CD14-positive monocyte (primary cell): Measurements from ENCODE around the gene PPP1R3G. TPM values are rescaled to one million over a fixed set of nuclear protein-coding genes. Genes with fewer than 3 reads are reported as not detected.

ENCODE experiments used
- DNase-seq, 3 donors: peaks; one replicate each; pipeline ENCODE4 v3.0.0-alpha.2; 2011 to 2022
- H2AFZ ChIP-seq: 2 replicates; pipeline ENCODE4 v1.6.0; 2012; ENCODE audit warnings: mild to moderate bottlenecking, low read depth, low read length, inconsistent platforms; ENCODE audit not compliant: insufficient read depth, poor library complexity, severe bottlenecking
- H3K27ac ChIP-seq, 2 donors: 1 replicate in 1 of 2; 2 replicates in 1 of 2; pipeline ENCODE4 v1.5.1; 2012 to 2013; ENCODE audit warnings: low read length in 2 of 2, control low read depth in 1 of 2, inconsistent platforms in 1 of 2, low read depth in 1 of 2, mild to moderate bottlenecking in 1 of 2
- H3K27me3 ChIP-seq, 2 donors: one replicate each; pipeline versions ENCODE4 v1.6.0 to v1.6.1; 2011 to 2013; ENCODE audit warnings: low read length in 2 of 2; ENCODE audit not compliant: control insufficient read depth in 2 of 2, insufficient read depth in 2 of 2
- H3K36me3 ChIP-seq, 2 donors: replicated peaks in 1 of 2; 1 replicate in 1 of 2; 2 replicates in 1 of 2; pipeline versions ENCODE4 v1.5.1 to v1.6.1; 2012 to 2013; ENCODE audit warnings: low read length in 2 of 2, control low read depth in 1 of 2, inconsistent platforms in 1 of 2, mild to moderate bottlenecking in 1 of 2; ENCODE audit not compliant: insufficient read depth in 2 of 2, control insufficient read depth in 1 of 2
- H3K4me1 ChIP-seq, 2 donors: 1 replicate in 1 of 2; 2 replicates in 1 of 2; pipeline versions ENCODE4 v1.5.1 to v1.6.1; 2012 to 2013; ENCODE audit warnings: low read length in 2 of 2, control low read depth in 1 of 2, inconsistent platforms in 1 of 2, mild to moderate bottlenecking in 1 of 2, moderate library complexity in 1 of 2; ENCODE audit not compliant: insufficient read depth in 2 of 2, control insufficient read depth in 1 of 2
- H3K4me2 ChIP-seq: replicated peaks from 2 replicates; pipeline ENCODE3; 2012; ENCODE audit warnings: low read length, moderate library complexity, mild to moderate bottlenecking; ENCODE audit not compliant: poor library complexity, severe bottlenecking; ENCODE audit errors: extremely low read depth
- H3K4me3 ChIP-seq, 3 experiments: fragments of 200-600 bp in 1 of 3; sonication (generic) in 1 of 3; replicated peaks in 1 of 3; 1 replicate in 2 of 3; 2 replicates in 1 of 3; pipeline ENCODE4 v1.5.1; 2011 to 2013; ENCODE audit warnings: low read length in 3 of 3, mild to moderate bottlenecking in 3 of 3, control low read depth in 2 of 3, low read depth in 2 of 3, inconsistent platforms in 1 of 3, moderate library complexity in 1 of 3
- H3K79me2 ChIP-seq: 2 replicates; pipeline ENCODE4 v1.6.0; 2012; ENCODE audit warnings: mild to moderate bottlenecking, control low read depth, inconsistent platforms, low read length, moderate library complexity; ENCODE audit not compliant: insufficient read depth
- H3K9ac ChIP-seq: 2 replicates; pipeline ENCODE4 v1.6.0; 2017; ENCODE audit warnings: low read length, mild to moderate bottlenecking; ENCODE audit not compliant: insufficient read depth, poor library complexity, severe bottlenecking
- H3K9me3 ChIP-seq, 2 donors: replicated peaks in 1 of 2; 1 replicate in 1 of 2; 2 replicates in 1 of 2; pipeline versions ENCODE4 v1.5.1 to v1.6.1; 2012 to 2013; ENCODE audit warnings: low read length in 2 of 2, control low read depth in 1 of 2; ENCODE audit not compliant: control insufficient read depth in 1 of 2, insufficient read depth in 1 of 2
- H4K20me1 ChIP-seq: 2 replicates; pipeline ENCODE4 v1.6.0; 2012; ENCODE audit warnings: mild to moderate bottlenecking, low read length, control low read depth, moderate library complexity; ENCODE audit not compliant: insufficient read depth
- H3K27ac Mint-ChIP-seq, 7 donors: one replicate each; pipeline ENCODE4 v1.8.0; 2020; ENCODE audit warnings: mild to moderate bottlenecking in 7 of 7, mixed read lengths in 7 of 7, moderate library complexity in 6 of 7, inconsistent platforms in 2 of 7
- H3K27me3 Mint-ChIP-seq, 3 donors: one replicate each; pipeline ENCODE4 v1.8.0; 2021 to 2022; ENCODE audit warnings: low read depth in 3 of 3, mild to moderate bottlenecking in 3 of 3, mixed read lengths in 3 of 3, moderate library complexity in 3 of 3, inconsistent platforms in 1 of 3
- H3K36me3 Mint-ChIP-seq, 2 donors: one replicate each; pipeline ENCODE4 v1.8.0; 2020; ENCODE audit warnings: mixed read lengths in 2 of 2, inconsistent platforms in 1 of 2, mild to moderate bottlenecking in 1 of 2
- H3K4me1 Mint-ChIP-seq: one replicate; pipeline ENCODE4 v1.8.0; 2020; ENCODE audit warnings: mild to moderate bottlenecking, mixed read lengths
- H3K4me3 Mint-ChIP-seq, 2 donors: one replicate each; pipeline ENCODE4 v1.8.0; 2020; ENCODE audit warnings: mild to moderate bottlenecking in 2 of 2, mixed read lengths in 2 of 2, moderate library complexity in 1 of 2
- H3K9me3 Mint-ChIP-seq, 7 donors: one replicate each; pipeline ENCODE4 v1.8.0; 2020 to 2022; ENCODE audit warnings: mixed read lengths in 7 of 7, mild to moderate bottlenecking in 6 of 7, moderate library complexity in 6 of 7, inconsistent platforms in 2 of 7
- CTCF ChIP-seq: fragments of 200-600 bp; IDR thresholded peaks from one replicate; pipeline ENCODE4 v1.8.0; 2022; ENCODE audit warnings: antibody characterized with exemption, mild to moderate bottlenecking
- WGBS: methylation state at CpG from one replicate; pipeline ENCODE4 v1.1.5; 2013; ENCODE audit warnings: missing lambda C conversion rate; ENCODE audit not compliant: insufficient coverage; 5-methylcytosine and 5-hydroxymethylcytosine counted together
- intact Hi-C, 2 donors: fragments of 100-400 bp; cut with micrococcal nuclease; formaldehyde crosslinking; loops; one replicate each; pipeline versions ENCODE4 v1.15.0 to v1.15.1; 2023
- polyA plus RNA-seq, 3 donors: library from polyadenylated mRNA; depleted of rRNA in 1 of 3; unstranded in 2 of 3; stranded (reverse) in 1 of 3; fragments of 300-500 nt in 2 of 3; fragments of >200 nt in 1 of 3; fragmentation: Illumina TruSeq in 2 of 3; gene quantifications; 1 replicate in 2 of 3; 2 replicates in 1 of 3; pipeline ENCODE4 v1.2.3, GENCODE V29; 2012 to 2021

The PPP1R3G gene
- polyA plus RNA-seq, 3 donors, result 0.13 to 0.15 (median 0.13) TPM

DNA sequence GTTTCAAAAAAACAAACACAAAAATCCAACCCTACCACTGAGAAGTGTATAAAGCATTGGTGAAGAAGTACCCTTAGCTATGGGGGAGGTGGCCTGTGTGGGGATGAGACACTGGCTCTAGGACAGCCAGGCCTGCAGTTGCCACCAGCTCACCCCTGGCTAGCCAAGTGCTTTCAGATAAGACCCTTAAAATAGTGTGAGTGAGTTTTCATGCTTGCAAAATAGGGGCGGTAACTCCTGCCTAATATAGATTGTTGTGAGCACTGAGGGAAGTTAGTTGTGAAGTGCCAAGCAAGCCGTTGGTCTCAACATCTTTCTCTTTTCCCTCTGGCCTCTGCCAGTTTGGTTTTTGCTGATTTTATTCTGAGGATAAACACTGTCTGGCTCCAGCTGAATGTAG, 11.3 kb downstream of the PPP1R3G start:
- Histone ChIP-seq H3K36me3 (no peaks in the 10 kb centered on the region), H2AFZ (peak overlapping the region; percentile 46), H3K4me2 (no peak overlapping the region), H3K4me3 (no peak overlapping the region), H3K27ac (no peak overlapping the region), H3K9ac (no peak overlapping the region), H3K27me3 (no peaks in the 10 kb centered on the region), H4K20me1 (no peaks in the 10 kb centered on the region), H3K79me2 (no peaks in the 10 kb centered on the region), H3K4me1 (peaks cover 16 to 17% of the 10 kb centered on the region in 2 donors), H3K9me3 (no peaks in the 10 kb centered on the region)
- Mint-ChIP-seq H3K9me3 (peaks cover 0 to 3% (median 0%) of the 10 kb centered on the region in 7 donors), H3K4me1 (peaks cover 30% of the 10 kb centered on the region), H3K4me3 (peak overlapping the region in 1 of 2 donors; percentile 53), H3K27me3 (peaks cover 1 to 8% (median 4%) of the 10 kb centered on the region in 3 donors), H3K36me3 (no peaks in the 10 kb centered on the region), H3K27ac (peak overlapping the region in 2 of 7 donors; percentile 26 to 42)
- no CpG with 5 or more reads among the region's 2 CpGs for WGBS
- intact Hi-C loops, result no loop called here
- no peak for DNase-seq
- TF ChIP-seq CTCF, result no peak

GRCh38 chr6:5098501-5099270, 13.5 kb downstream of the PPP1R3G start:
- H3K4me1 Mint-ChIP-seq, result peaks cover 45% of the 10 kb centered on the region
- TF ChIP-seq CTCF, result no peak
- no peak overlapping the region for H2AFZ ChIP-seq
- H3K79me2 ChIP-seq, result no peaks in the 10 kb centered on the region
- no peak overlapping the region for H3K9ac ChIP-seq
- no peaks in the 10 kb centered on the region for H4K20me1 ChIP-seq
- no peak overlapping the region for H3K4me3 Mint-ChIP-seq
- H3K4me3 ChIP-seq, result no peak overlapping the region
- WGBS, result 88% methylated on average over 6 of the region's 14 CpGs
- H3K27me3 Mint-ChIP-seq, result peaks cover 0 to 6% (median 4%) of the 10 kb centered on the region in 3 donors
- H3K27ac ChIP-seq, result no peak overlapping the region
- peaks cover 0 to 3% (median 0%) of the 10 kb centered on the region in 7 donors for H3K9me3 Mint-ChIP-seq
- H3K36me3 ChIP-seq, result no peaks in the 10 kb centered on the region
- intact Hi-C loops, result no loop called here
- no peaks in the 10 kb centered on the region for H3K36me3 Mint-ChIP-seq
- no peak overlapping the region for H3K27ac Mint-ChIP-seq
- no peaks in the 10 kb centered on the region for H3K27me3 ChIP-seq
- H3K4me1 ChIP-seq, result peaks cover 16 to 17% of the 10 kb centered on the region in 2 donors
- no peak overlapping the region for H3K4me2 ChIP-seq
- no peak for DNase-seq
- H3K9me3 ChIP-seq, result no peaks in the 10 kb centered on the region
